Loucy (cell line): ENCODE results near the gene IL1RAPL2.

Source experiments
- H2AFZ ChIP-seq: fragments of 200-600 bp; sonication (generic); 2 replicates; pipeline ENCODE4 v1.6.0; 2016; ENCODE audit warnings: antibody characterized with exemption, mild to moderate bottlenecking, low read length, moderate library complexity
- H3F3A ChIP-seq: fragments of 200-600 bp; 2 replicates; pipeline ENCODE4 v1.6.0; 2016; ENCODE audit warnings: antibody characterized with exemption, low read depth, mild to moderate bottlenecking
- H3K27me3 ChIP-seq: fragments of 200-600 bp; sonication (generic); 2 replicates; pipeline ENCODE4 v1.6.1; 2014; ENCODE audit warnings: low read length, mild to moderate bottlenecking; ENCODE audit not compliant: insufficient read depth, poor library complexity, severe bottlenecking
- H3K36me3 ChIP-seq: fragments of 200-600 bp; sonication (generic); 2 replicates; pipeline ENCODE4 v1.6.1; 2016; ENCODE audit warnings: low read length; ENCODE audit not compliant: insufficient read depth
- H3K4me1 ChIP-seq: fragments of 200-600 bp; sonication (generic); 2 replicates; pipeline ENCODE4 v1.5.1; 2014; ENCODE audit warnings: low read length, mild to moderate bottlenecking; ENCODE audit not compliant: insufficient read depth, poor library complexity, severe bottlenecking
- H3K4me2 ChIP-seq: fragments of 200-600 bp; sonication (generic); 2 replicates; pipeline ENCODE4 v1.6.0; 2014; ENCODE audit warnings: antibody characterized with exemption, low read length, low read depth, mild to moderate bottlenecking; ENCODE audit not compliant: poor library complexity, severe bottlenecking
- H3K4me3 ChIP-seq: fragments of 200-600 bp; sonication (generic); 2 replicates; pipeline ENCODE4 v1.5.1; 2014; ENCODE audit warnings: low read length, mild to moderate bottlenecking, mixed read lengths; ENCODE audit not compliant: poor library complexity, severe bottlenecking
- H3K79me2 ChIP-seq: fragments of 200-600 bp; sonication (generic); 2 replicates; pipeline ENCODE4 v1.6.1; 2014; ENCODE audit warnings: low read length; ENCODE audit not compliant: insufficient read depth
- H3K9ac ChIP-seq: fragments of 200-600 bp; sonication (generic); 2 replicates; pipeline ENCODE4 v1.6.0; 2014; ENCODE audit warnings: mild to moderate bottlenecking, low read depth, low read length, moderate library complexity; ENCODE audit not compliant: poor library complexity, severe bottlenecking
- H3K9me2 ChIP-seq: fragments of 200-600 bp; sonication (generic); replicated peaks from 2 replicates; pipeline ENCODE4 v1.6.1; 2016; ENCODE audit warnings: low read depth, low read length, mixed read lengths
- H3K9me3 ChIP-seq: fragments of 200-600 bp; sonication (generic); 2 replicates; pipeline ENCODE4 v1.6.1; 2014; ENCODE audit warnings: mild to moderate bottlenecking, antibody characterized with exemption, low read length, low read depth; ENCODE audit not compliant: insufficient read depth
- H4K20me1 ChIP-seq: fragments of 200-600 bp; sonication (generic); 2 replicates; pipeline ENCODE4 v1.6.0; 2014; ENCODE audit warnings: antibody characterized with exemption, low read length, mild to moderate bottlenecking; ENCODE audit not compliant: insufficient read depth, poor library complexity, severe bottlenecking
- EZH2phosphoT487 ChIP-seq: fragments of 200-600 bp; IDR thresholded peaks from 2 replicates; pipeline ENCODE4 v1.6.1; 2018; ENCODE audit warnings: antibody characterized with exemption, mild to moderate bottlenecking, moderate library complexity, borderline replicate concordance
- TF ChIP-seq, protein P1 (sequence below): fragments of 200-600 bp; sonication (generic); conservative IDR thresholded peaks from 2 replicates; pipeline ENCODE4 v1.5.1; 2014; ENCODE audit warnings: mild to moderate bottlenecking, antibody characterized with exemption, low read length

IL1RAPL2 gene

DNA sequence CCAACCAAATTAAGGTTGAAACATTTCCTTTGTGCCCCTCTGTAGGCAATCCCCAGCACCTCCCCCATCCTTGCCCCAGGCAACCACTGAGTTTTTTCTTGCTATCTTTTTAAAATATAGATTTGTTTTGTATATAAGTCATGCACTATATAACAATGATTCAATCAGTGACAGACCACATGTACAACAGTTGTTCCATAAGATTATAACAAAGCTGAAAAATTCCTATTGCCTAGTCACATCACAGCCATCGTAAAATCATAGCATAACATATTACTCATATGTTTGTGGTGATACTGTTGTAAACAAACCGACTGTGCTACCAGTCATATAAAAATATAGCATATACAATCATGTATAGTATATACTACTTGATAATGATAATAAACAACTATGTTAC is 1044.4 kb downstream of the IL1RAPL2 start:
- TF ChIP-seq EZH2phosphoT487 = no peak
- TF ChIP-seq, protein P1, sequence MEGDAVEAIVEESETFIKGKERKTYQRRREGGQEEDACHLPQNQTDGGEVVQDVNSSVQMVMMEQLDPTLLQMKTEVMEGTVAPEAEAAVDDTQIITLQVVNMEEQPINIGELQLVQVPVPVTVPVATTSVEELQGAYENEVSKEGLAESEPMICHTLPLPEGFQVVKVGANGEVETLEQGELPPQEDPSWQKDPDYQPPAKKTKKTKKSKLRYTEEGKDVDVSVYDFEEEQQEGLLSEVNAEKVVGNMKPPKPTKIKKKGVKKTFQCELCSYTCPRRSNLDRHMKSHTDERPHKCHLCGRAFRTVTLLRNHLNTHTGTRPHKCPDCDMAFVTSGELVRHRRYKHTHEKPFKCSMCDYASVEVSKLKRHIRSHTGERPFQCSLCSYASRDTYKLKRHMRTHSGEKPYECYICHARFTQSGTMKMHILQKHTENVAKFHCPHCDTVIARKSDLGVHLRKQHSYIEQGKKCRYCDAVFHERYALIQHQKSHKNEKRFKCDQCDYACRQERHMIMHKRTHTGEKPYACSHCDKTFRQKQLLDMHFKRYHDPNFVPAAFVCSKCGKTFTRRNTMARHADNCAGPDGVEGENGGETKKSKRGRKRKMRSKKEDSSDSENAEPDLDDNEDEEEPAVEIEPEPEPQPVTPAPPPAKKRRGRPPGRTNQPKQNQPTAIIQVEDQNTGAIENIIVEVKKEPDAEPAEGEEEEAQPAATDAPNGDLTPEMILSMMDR = no peak
- Histone ChIP-seq H2AFZ (no peak overlapping the region), H3K4me2 (no peak overlapping the region), H4K20me1 (no peaks in the 10 kb centered on the region), H3K4me1 (no peaks in the 10 kb centered on the region), H3K79me2 (no peaks in the 10 kb centered on the region), H3K9ac (no peak overlapping the region), H3K36me3 (no peaks in the 10 kb centered on the region), H3K9me3 (no peaks in the 10 kb centered on the region), H3K27me3 (no peaks in the 10 kb centered on the region), H3K9me2 (no peaks in the 10 kb centered on the region), H3K4me3 (no peak overlapping the region), H3F3A (no peaks in the 10 kb centered on the region)

DNA sequence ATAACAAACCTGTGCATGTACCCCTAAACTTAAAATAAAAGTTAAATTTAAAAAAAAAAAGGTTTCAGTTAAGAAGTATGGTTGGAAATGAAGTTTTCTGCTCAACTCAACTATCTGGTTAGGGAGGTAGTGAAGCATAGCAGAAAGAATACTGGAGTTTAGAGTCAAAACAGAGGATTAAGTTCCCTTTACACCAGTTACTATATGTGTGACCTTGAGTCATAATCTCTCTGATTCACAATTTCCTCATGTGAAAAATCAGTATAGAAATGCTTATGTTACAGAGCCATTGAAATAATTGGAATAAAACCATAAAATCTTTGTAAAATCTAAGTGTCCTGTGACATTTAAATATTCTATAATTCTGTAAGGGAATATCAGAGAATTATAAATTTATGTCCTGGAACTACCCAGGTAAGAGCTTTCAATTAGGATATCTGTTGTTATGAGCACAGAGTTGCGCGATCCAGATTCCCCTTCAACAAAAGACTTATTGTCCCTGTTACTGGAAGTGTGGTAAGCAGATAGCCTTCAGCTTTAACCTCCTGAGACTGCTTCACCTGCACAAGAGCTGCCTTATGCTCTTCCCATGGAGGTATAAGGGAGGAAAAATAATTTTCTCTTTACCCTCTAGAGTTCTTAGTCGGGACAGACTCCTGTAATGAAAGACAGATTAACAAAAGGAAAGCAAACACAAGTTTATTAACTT is 1052.5 kb downstream of the IL1RAPL2 start:
- no peak for TF ChIP-seq EZH2phosphoT487
- TF ChIP-seq, protein P1 = no peak
- Histone ChIP-seq H3K4me3 (no peak overlapping the region), H3F3A (no peaks in the 10 kb centered on the region), H3K79me2 (no peaks in the 10 kb centered on the region), H2AFZ (no peak overlapping the region), H3K36me3 (no peaks in the 10 kb centered on the region), H3K4me1 (no peaks in the 10 kb centered on the region), H3K9me3 (no peaks in the 10 kb centered on the region), H3K27me3 (no peaks in the 10 kb centered on the region), H3K9me2 (no peaks in the 10 kb centered on the region), H4K20me1 (no peaks in the 10 kb centered on the region), H3K4me2 (no peak overlapping the region), H3K9ac (no peak overlapping the region)

DNA sequence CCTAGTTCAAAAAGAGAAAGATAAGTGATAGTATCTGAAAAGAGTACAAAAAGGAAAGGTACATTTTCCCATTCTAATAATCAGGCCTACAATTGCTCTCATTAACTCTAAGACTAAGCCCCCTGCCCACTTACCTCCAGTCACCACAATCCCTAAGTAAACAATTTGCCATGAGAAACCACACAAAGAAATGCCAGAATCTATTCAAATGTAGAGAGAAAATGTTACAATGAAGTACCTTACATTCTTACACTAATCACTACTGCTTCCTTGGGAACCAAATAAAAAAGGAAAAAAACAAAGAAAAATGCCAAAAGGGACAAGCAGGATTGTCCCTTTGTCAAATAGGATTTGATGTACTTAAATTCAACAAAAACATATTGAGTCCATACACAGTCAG is 1068.2 kb downstream of the IL1RAPL2 start:
- Histone ChIP-seq H3K9ac (no peak overlapping the region), H3K4me3 (no peak overlapping the region), H3K79me2 (no peaks in the 10 kb centered on the region), H2AFZ (no peak overlapping the region), H4K20me1 (no peaks in the 10 kb centered on the region), H3K9me3 (no peaks in the 10 kb centered on the region), H3K4me1 (no peaks in the 10 kb centered on the region), H3K36me3 (no peaks in the 10 kb centered on the region), H3K9me2 (no peaks in the 10 kb centered on the region), H3K4me2 (no peak overlapping the region), H3F3A (no peaks in the 10 kb centered on the region), H3K27me3 (no peaks in the 10 kb centered on the region)
- no peak for TF ChIP-seq EZH2phosphoT487
- TF ChIP-seq, protein P1 = no peak
